Epithelial cell of umbilical artery (primary cell): ENCODE measurements around the gene VWA3A. TPM values are rescaled to one million over a fixed set of nuclear protein-coding genes. Genes with fewer than 3 reads are reported as not detected.

ENCODE experiments used
- total RNA-seq: library from RNA; depleted of rRNA; stranded (reverse); fragments of >200 nt; gene quantifications from 2 replicates; pipeline ENCODE4 v1.2.3, GENCODE V29; 2014

VWA3A gene
- under 0.01 and 0.15 TPM in 2 replicates for total RNA-seq

GRCh38 chr16:22092143-22092933 is at the start of gene VWA3A:
Gene VWA3A, plus strand, starts transcription at chr16:22092541. Its CDS starts 97 bp downstream, at chr16:22092638.

GRCh38 chr16:22161999-22162655 is 69.8 kb downstream of the VWA3A start, which contains the start of gene SDR42E2:
Gene SDR42E2, plus strand, starts transcription at chr16:22162506. Its CDS starts 3,077 bp downstream, at chr16:22165583.

GRCh38 chr16:22206013-22206841 is 113.9 kb downstream of the VWA3A start, which contains the start of gene EEF2K:
Gene EEF2K, plus strand, starts transcription at chr16:22206278. Its CDS starts 19,452 bp downstream, at chr16:22225730.

Other genes with a start within 250 kb of the VWA3A start
- 15.8 and 21.1 TPM in 2 replicates for gene NPIPB4, start 234.8 kb upstream of the VWA3A start, total RNA-seq
- 265 and 280 TPM in 2 replicates for gene UQCRC2, start 139.2 kb upstream of the VWA3A start, total RNA-seq
- not detected in 2 replicates for gene PDZD9, start 91.4 kb upstream of the VWA3A start, total RNA-seq
- gene MOSMO, start 84.4 kb upstream of the VWA3A start, total RNA-seq = 18.8 and 20.7 TPM in 2 replicates
- not detected in 2 replicates for gene SDR42E2, start 70.0 kb downstream of the VWA3A start, total RNA-seq
- gene EEF2K, start 113.7 kb downstream of the VWA3A start, total RNA-seq = 24.0 and 27.2 TPM in 2 replicates
- gene POLR3E, start 204.9 kb downstream of the VWA3A start, total RNA-seq = 27.9 and 32.1 TPM in 2 replicates